Psoas muscle (tissue), 8 donors: Measurements from ENCODE around the gene CAMSAP2. TPM values are rescaled to one million over a fixed set of nuclear protein-coding genes. Genes with fewer than 3 reads are reported as not detected.

ENCODE experiments used
- ATAC-seq, 4 donors: fragments of 200-7000 bp; cut with Tn5 transposase; one replicate each; pipeline ENCODE4 v1.9.1; 2020; ENCODE audit warnings: moderate library complexity in 3 of 4, mild to moderate bottlenecking in 2 of 4
- DNase-seq, 2 donors: peaks; one replicate each; pipeline ENCODE4 v3.0.0-alpha.2; 2020
- H3K27ac ChIP-seq: fragments of 200-600 bp; one replicate; pipeline ENCODE4 v1.8.0; 2022
- H3K27me3 ChIP-seq, 3 donors: fragments of 200-600 bp in 1 of 3; one replicate each; pipeline versions ENCODE4 v1.6.1 to v1.8.0; 2013 to 2022; ENCODE audit warnings: low read length in 2 of 3, mild to moderate bottlenecking in 2 of 3, moderate library complexity in 1 of 3; ENCODE audit not compliant: insufficient read depth in 3 of 3
- H3K36me3 ChIP-seq, 2 donors: fragments of 200-600 bp in 1 of 2; one replicate each; pipeline versions ENCODE4 v1.6.1 to v1.8.0; 2013 to 2022; ENCODE audit warnings: low read depth in 1 of 2, mild to moderate bottlenecking in 1 of 2, moderate library complexity in 1 of 2; ENCODE audit not compliant: insufficient read depth in 1 of 2
- H3K4me1 ChIP-seq: fragments of 200-600 bp; one replicate; pipeline ENCODE4 v1.8.0; 2022
- H3K4me3 ChIP-seq: fragments of 200-600 bp; one replicate; pipeline ENCODE4 v1.8.0; 2022; ENCODE audit warnings: mild to moderate bottlenecking
- H3K9me3 ChIP-seq: fragments of 200-600 bp; one replicate; pipeline ENCODE4 v1.8.0; 2022
- WGBS, 3 donors: extraction: QIAGEN DNeasy Blood & Tissue Kit; methylation state at CpG; one replicate each; pipeline versions ENCODE4 v1.1.6 to v1.1.7; 2013; 5-methylcytosine and 5-hydroxymethylcytosine counted together
- intact Hi-C, 2 donors: fragments of 100-400 bp; cut with DNase I; formaldehyde crosslinking; loops; one replicate each; pipeline versions ENCODE4 v1.11.0 to v1.14.2; 2022
- polyA plus RNA-seq, 3 donors: library from polyadenylated mRNA; stranded (reverse); fragments of 200-250 nt; gene quantifications; one replicate each; pipeline ENCODE4 v1.2.3, GENCODE V29; 2013
- total RNA-seq, 4 donors: library from RNA; stranded (reverse); fragmentation: NEBNext Ultra II Directional in 2 of 4; extraction: Animal tissue kit (Norgen Biotek cat#: 25700) in 2 of 4; gene quantifications; one replicate each; pipeline versions ENCODE4 v1.2.1 to v1.2.4, GENCODE V29; 2021 to 2023
- TF ChIP-seq, protein P1 (sequence below): fragments of 200-600 bp; IDR thresholded peaks from one replicate; pipeline ENCODE4 v1.8.0; 2022; ENCODE audit warnings: antibody characterized with exemption
- donor health status: healthy with polysubstance abuse.
- donor health status: DM: no; HTN: no; CAD: no; lungs with moderate emphysema.
- donor health status: Bipolar disorder and iron deficiency.
- donor health status: healthy.
- donor health status: DM: yes; HTN: yes; CAD: no.
- donor health status: DM: no; HTN: no; CAD: no.
- donor health status: DM: no; HTN: no; CAD: no.
- donor health status: DM: yes; HTN: yes; CAD: no.

The CAMSAP2 gene
- total and polyA plus RNA-seq, 7 donors, result 4.8 to 70.8 (median 37.0) TPM

DNA sequence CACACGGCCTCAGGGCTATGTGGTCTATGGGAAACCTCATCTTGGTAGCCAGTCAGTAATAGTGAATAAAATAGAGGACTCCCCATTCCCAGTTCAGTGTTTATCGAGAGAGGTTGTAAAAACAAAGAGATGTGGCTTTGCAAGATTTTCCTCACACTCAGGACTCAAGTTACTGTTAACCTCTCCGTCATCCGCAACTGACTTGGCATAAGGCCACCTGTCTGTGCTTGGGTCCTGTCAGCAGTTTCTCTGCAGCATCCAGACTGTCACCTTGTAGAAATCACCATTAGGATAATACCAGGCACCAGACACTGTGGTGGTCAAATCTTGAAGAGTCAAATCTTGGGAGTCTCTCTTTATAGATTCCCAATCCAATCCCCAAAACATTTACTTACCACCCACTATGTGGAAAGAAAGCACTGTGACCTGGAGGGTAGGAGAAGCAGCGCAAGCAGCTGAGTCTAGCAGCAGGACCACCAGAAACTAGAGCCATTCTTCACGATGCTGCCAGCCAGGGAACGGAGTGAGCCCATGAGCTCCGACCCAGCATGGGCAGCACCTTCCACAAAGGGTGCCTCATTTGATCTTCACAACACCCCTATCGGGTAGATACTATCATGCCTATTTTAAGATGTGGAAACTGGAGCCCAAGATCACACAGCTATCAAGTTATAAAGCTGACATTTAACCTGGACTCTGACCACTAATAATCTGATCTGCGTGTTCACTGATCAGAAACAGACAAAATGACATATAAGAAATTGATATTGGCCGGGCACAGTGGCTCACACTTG lies 128.5 kb downstream of the CAMSAP2 start:
- Histone ChIP-seq H3K36me3 (peaks cover 0 to 17% of the 10 kb centered on the region in 2 donors), H3K4me3 (no peak overlapping the region), H3K27me3 (peaks cover 0 to 10% (median 5%) of the 10 kb centered on the region in 3 donors), H3K9me3 (no peaks in the 10 kb centered on the region), H3K27ac (no peak overlapping the region), H3K4me1 (peaks cover 5% of the 10 kb centered on the region)
- TF ChIP-seq, protein P1, sequence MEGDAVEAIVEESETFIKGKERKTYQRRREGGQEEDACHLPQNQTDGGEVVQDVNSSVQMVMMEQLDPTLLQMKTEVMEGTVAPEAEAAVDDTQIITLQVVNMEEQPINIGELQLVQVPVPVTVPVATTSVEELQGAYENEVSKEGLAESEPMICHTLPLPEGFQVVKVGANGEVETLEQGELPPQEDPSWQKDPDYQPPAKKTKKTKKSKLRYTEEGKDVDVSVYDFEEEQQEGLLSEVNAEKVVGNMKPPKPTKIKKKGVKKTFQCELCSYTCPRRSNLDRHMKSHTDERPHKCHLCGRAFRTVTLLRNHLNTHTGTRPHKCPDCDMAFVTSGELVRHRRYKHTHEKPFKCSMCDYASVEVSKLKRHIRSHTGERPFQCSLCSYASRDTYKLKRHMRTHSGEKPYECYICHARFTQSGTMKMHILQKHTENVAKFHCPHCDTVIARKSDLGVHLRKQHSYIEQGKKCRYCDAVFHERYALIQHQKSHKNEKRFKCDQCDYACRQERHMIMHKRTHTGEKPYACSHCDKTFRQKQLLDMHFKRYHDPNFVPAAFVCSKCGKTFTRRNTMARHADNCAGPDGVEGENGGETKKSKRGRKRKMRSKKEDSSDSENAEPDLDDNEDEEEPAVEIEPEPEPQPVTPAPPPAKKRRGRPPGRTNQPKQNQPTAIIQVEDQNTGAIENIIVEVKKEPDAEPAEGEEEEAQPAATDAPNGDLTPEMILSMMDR, result no peak
- intact Hi-C loops, result no loop called here
- DNase-seq (no peak), ATAC-seq (peak; percentile 36 to 64 (median 52))
- WGBS, 3 donors, result 24 to 36% (median 27%) methylated on average over 11 of the region's 11 CpGs

DNA sequence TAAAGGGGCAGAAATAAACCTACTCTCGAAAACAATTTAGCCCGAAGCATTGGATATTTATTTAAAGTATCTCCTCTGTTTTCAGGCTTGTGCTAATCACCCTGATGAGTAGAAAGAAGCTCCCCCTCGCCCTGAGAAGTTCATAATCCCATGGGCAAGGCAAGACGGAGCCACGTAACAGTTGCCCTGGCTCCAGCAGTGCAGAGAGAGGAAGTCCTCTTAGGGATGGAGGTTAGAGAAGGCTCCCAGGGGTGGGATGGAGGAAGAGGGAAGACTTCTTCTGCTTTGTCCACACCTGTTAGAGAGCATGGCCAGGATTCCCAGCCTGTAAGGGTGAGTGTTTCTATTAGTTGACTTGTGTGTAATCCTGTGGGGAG lies 130.7 kb downstream of the CAMSAP2 start:
- TF ChIP-seq, protein P1, result no peak
- WGBS, 3 donors, result 78 to 79% (median 79%) methylated on average over 5 of the region's 5 CpGs
- DNase-seq (no peak), ATAC-seq (no peak)
- H3K9me3 ChIP-seq, result no peaks in the 10 kb centered on the region
- peaks cover 0 to 31% (median 20%) of the 10 kb centered on the region in 3 donors for H3K27me3 ChIP-seq
- H3K36me3 ChIP-seq, result no peaks in the 10 kb centered on the region
- peaks cover 15% of the 10 kb centered on the region for H3K4me1 ChIP-seq
- H3K4me3 ChIP-seq, result no peak overlapping the region
- H3K27ac ChIP-seq, result no peak overlapping the region
- intact Hi-C loops, result no loop called here

DNA sequence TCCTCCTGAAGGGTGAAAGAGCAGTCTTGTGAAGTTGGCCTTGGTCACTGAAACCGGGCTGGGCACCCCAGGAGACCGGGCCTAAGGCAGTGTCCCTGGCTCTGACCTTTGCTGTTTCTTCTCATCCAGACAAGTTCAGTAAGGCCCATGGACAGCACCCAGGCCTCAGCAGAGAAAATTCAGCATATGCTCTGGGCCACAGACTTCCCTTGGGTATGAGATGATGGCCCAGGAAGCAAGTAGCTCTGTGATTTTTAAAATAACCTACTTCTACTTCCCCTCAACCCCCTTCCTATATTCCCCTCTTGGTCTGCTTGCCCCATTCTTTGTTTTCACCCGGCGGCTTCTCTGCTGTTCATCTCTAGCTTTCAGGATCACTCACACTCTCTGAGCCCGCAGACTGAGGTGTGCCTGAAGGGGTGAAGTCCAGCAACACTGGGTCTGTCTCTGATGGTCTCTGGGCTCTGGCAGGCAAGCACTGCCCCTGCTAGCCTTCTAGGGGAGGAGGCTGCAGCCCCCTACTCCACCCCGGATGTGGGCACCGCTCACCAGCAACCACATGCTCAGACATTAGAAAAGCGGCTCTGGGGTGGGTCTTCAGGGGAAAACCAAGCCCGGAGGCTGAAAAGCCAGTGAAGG lies 131.2 kb downstream of the CAMSAP2 start:
- Histone ChIP-seq H3K4me1 (peaks cover 15% of the 10 kb centered on the region), H3K36me3 (no peaks in the 10 kb centered on the region), H3K27me3 (peaks cover 0 to 36% (median 25%) of the 10 kb centered on the region in 3 donors), H3K27ac (no peak overlapping the region), H3K9me3 (no peaks in the 10 kb centered on the region), H3K4me3 (no peak overlapping the region)
- no peak for ATAC-seq
- WGBS, 3 donors, result 87 to 93% (median 92%) methylated on average over 9 of the region's 9 CpGs
- TF ChIP-seq, protein P1, result no peak
- DNase-seq, result no peak
- intact Hi-C loops, result no loop called here

DNA sequence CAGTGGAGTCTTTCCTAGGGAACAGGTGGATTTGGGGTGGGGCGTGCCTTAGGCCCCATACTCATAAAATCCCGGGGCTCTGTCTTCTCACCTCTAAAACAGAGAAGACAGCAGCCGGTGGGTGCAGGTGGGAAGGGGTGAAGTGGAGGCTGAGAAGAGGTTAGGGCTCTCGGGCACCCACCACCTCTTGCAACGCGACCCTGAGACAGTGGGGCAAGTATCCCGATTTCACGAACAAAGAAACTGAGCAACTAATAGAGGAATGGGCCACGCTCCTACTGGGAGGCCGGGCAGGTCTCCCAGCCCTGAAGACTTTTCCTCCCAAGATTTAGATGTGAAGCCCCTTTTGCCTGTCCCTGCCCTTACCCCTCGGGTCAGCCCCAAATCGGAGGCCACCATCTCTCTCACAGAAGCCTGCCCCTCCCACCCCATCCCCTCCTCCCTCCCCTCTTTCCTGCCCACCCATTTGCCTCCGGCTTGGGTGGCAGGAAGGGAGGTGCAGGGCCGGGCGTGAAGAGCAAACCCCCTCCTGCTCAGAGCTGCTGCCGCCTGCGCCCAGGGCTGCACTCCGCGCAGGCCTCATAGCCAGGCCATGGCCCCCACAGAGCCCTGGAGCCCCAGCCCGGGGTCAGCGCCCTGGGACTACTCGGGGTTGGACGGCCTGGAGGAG lies 133.9 kb downstream of the CAMSAP2 start, which contains the start of gene GPR25:
TSS of gene GPR25 (plus strand) at position 536 of the 670 bp plus-strand sequence. CDS start at position 593, 57 bp downstream.
- Histone ChIP-seq H3K4me1 (peaks cover 10% of the 10 kb centered on the region), H3K27me3 (peaks cover 0 to 52% (median 25%) of the 10 kb centered on the region in 3 donors), H3K4me3 (peak within 1 kb of the TSS; percentile 56), H3K27ac (no peak within 1 kb of the TSS), H3K9me3 (no peaks in the 10 kb centered on the region), H3K36me3 (no peaks in the 10 kb centered on the region)
- TF ChIP-seq, protein P1, result no peak
- WGBS, 3 donors, result 72 to 78% (median 73%) methylated on average over 20 to 23 of the region's 23 CpGs
- intact Hi-C loops, result no loop called here
- DNase-seq, result no peak
- peak in 2 of 4 donors; percentile 7 to 16 for ATAC-seq
